GM19463 (cell line): ENCODE data around the gene UBR3.

ENCODE experiments used
- ATAC-seq: cut with Tn5 transposase; IDR thresholded peaks from one replicate; pipeline ENCODE4 v1.9.1; 2021; ENCODE audit warnings: mild to moderate bottlenecking, moderate library complexity; ENCODE audit not compliant: unreplicated experiment

The UBR3 gene

GRCh38 chr2:169994752-169995151 lies 167.5 kb downstream of the UBR3 start:
- no peak for ATAC-seq

- no peak for ATAC-seq
Observed at GRCh38 chr2:169997140-169997887, 170.1 kb downstream of the UBR3 start.

DNA sequence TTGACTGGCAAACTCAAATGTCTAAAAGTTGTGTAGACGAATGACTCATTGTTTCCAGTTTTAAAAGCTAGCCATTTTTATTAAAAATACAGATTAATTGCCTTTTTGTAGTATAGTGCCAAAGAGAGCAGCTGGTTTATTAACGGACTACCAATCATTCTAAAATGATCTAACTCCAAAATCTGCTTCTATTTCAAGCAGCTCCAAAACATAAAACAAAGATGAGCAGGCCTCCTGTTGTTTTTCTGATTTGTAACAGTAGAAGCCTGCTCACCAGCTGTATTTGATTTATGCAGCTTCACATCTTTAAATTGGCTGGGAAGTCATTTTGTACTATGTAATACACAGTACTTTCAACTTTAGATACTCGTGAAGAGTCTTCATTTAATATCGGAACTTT lies 171.8 kb downstream of the UBR3 start:
- no peak for ATAC-seq

GRCh38 chr2:170002096-170002495 lies 174.8 kb downstream of the UBR3 start:
- no peak for ATAC-seq

DNA sequence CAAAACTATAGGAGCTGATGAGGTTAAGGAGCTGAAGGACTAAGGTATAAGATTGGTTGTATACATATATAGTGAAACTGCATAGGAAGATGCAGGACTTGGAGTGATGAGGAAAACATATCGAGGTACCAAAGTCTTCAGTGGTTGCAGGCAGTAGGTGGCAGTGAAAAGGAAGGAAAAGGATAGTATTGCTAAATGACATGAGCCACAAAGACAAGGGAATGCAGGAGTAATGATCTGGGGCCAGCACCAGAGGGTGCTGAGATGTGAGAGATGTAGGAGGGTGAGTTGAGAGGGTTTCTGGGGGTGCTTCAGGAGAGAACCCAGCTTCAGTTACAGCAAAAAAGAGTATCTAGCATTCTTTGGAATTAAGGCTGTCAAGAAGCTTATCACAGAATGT lies 178.4 kb downstream of the UBR3 start:
- no peak for ATAC-seq

DNA sequence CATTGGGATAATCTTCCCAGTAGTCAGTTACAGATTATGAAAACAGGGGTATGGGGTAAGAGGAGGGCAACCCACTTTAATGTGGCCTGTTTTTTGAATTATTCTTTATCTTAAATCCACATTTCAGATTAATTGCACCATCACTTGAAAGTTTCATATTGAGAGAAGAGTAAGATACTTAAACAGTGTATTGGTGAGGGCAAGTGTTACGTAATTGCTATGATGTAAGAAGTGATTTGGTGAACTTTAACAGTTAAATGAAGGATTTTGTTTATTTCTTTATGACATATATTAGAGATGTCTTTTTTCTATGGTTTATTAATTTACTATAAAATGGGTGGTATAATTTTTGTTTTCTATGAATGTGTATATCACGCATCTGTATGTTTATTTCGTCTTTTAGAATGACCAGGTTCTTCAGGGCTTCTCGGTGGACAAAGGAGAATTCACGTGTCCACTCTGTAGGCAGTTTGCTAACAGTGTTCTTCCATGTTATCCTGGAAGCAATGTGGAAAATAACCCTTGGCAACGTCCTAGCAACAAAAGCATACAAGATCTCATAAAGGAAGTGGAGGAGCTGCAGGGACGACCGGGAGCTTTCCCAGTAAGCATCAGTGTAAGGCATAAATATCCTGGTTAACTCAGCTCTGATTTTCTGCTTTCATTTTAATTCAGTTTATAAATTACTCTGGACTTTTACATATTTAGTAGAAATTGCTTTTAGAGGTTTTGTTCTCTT lies 179.5 kb downstream of the UBR3 start:
- no peak for ATAC-seq

- ATAC-seq: no peak
Observed at GRCh38 chr2:170009209-170009608, 182.0 kb downstream of the UBR3 start.

DNA sequence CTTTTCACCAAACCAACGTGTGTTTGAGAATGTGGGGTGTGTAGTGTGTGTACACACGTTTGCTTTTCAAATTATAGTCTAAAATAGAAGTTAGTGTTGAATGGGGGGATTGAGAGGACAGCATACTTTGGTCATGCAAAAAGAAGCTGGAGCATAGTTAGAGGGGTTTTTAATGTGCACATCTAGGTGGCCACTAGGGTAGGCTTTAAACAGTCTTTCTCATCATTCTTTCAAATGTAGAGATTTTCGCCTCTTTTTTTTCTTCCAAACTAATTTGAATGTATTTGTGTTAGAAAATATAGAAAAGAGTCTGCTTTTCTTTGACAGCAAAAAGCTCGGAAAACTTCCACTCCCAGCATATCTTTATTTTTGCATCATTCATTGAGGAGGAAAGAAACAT lies 185.5 kb downstream of the UBR3 start:
- ATAC-seq: no peak

- ATAC-seq: no peak
Observed at GRCh38 chr2:170013802-170014551, 186.7 kb downstream of the UBR3 start.

- no peak for ATAC-seq
Observed at GRCh38 chr2:170014769-170015168, 187.5 kb downstream of the UBR3 start.

GRCh38 chr2:170017860-170018532 lies 190.7 kb downstream of the UBR3 start:
- ATAC-seq: no peak

GRCh38 chr2:170019060-170019805 lies 192.0 kb downstream of the UBR3 start:
- ATAC-seq: no peak

DNA sequence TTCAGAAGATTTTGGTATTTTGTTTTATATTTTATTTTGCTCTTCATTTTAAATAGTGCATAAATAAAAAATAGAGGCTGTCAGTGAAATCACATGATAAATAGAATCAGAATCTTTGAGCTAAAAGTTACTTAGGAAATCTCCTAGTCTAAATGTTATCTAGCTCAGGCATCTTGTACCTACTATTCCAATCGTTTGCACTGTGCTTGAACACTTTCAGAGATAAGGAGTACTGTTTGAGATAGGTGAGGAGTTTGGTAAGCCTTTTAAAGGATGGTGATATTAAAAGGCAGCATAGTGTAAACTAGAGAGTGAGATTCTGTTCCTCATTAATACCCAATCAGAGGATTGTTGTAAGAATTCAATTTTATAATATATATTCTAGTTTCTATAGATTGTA lies 193.5 kb downstream of the UBR3 start:
- ATAC-seq: no peak

DNA sequence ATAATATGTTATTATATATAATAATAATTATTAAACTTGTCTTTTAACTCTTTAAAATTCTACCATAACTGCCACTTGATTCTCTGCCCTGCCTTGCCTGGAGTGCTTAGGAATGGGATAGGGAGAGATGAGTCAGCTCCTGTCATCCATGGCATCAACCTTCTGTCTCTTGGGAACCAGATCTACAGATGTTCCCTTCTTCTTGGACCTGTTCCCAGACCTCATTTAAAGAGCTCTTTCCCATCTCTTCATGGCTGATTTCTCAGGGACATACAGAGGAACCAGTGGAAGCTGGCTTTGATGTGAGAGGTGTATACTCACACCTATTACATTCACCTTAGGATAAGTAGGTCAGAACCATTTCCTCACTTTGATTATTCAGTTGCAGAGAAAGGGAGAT lies 195.4 kb downstream of the UBR3 start:
- no peak for ATAC-seq

DNA sequence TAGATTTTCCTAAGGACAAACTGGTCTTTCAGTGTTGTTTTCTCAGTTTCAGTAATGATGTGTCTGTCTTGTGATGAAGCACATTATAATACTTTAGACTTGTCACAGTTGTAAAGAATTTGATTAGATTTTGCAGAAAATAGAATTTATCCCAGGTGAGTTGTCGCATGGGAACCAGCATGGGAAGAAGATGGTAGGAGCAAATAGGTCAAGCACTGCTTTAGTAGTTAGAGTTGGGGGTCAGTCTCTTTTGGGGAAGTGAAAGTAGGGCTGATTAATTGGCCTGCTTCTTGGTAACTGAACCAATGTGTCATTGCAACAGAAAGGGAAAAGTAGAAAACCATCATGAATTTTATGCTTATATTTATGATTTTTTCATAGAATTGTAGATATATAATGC lies 197.5 kb downstream of the UBR3 start:
- peak; percentile 91 for ATAC-seq

DNA sequence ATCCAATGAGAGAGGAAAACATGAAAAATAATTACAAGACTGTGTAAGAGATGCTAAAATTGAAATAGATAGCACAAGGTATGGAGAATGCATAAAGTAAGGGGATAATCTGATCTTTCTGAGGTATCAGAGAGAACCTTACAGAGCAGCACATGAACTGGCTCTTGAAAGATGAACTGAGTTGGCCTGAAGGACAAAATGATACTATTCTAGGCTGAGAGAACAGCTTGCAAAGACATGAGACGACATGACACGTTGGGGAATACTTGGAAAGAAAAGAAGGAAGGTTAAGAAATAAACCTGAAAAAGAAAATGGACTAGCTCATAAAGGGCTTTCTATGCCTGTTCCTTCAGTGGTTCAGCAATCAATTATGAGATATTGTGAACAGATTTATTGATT lies 198.0 kb downstream of the UBR3 start:
- no peak for ATAC-seq

DNA sequence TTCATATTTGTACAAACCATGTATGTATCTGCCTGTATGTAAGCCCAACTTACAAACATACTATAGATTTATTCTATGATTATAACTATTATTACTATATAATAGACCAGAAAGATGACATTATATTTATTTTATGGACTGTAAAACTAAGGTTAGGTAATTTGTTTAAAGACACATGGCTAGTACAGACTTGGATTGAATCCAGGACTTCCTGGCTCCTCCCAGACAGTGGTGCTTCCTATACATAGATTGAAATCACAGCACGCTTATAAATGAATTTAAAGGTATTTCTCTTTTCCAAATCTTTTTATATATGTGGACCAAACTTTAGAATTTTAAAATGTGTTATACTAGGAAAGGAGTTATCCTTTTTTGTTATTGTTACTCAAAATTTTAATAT lies 199.1 kb downstream of the UBR3 start:
- ATAC-seq: no peak

- ATAC-seq: no peak
Observed at GRCh38 chr2:170029551-170029950, 202.3 kb downstream of the UBR3 start.

DNA sequence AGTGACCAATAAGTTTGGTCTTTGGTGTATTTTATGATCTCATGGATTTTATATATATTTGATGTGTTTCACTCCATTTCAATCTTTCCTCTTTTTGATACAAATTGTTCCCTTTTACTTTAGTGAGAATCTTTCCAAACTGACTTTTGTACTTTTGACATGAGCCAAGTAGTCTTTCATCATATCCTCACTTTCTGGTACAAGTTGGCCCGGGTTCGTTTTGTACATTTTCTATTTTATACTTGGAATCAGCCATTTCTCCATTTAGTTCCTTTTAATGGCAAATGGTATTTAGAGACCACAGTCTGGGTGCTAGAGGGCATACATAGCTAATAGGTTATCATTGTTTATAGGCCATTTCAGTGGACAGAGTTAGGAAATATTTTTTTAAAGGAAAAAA lies 202.8 kb downstream of the UBR3 start:
- ATAC-seq: no peak

DNA sequence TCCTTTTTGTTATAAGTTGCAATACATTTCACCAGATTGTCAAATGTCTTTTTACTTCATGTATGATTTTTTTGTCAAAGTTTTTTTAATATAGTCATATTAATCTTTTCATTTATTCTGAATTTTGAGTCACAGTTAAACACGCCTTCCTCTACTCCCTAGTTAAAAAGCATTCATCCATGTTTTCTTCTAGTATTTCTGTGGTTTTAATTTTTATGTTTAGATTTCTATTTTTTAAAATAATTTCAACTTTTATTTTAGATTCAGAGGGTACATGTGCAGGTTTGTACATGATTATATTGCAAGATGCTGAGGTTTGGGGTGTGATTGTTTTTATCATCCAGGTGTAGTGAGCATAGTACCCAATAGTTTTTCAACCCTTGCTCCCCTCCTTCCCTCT lies 204.0 kb downstream of the UBR3 start:
- no peak for ATAC-seq

DNA sequence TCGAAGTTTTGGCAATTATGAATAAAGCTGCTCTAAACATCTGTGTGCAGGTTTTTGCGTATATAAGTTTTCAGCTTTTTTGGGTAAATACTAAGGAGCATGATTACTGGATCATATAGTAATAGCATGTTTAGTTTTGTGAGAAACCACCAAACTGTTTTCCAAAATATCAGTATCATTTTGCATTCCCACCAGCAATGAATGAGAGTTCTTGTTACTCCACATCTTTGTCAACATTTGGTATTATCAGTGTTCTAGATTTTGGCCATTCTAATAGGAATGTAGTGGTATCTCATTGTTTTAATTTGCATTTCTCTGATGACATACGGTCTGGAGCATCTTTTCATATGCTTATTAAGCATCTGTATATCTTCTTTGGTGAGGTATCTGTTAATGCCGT lies 207.3 kb downstream of the UBR3 start:
- ATAC-seq: no peak
